Stimulated activated CD8-positive, alpha-beta memory T cell treated with anti-CD3 and anti-CD28 coated beads, Interleukin-4, amount 100 ng/mL, for 48 hours (primary cell): ENCODE results near the gene SF3B2.

Experiments
- DNase-seq: peaks from one replicate; pipeline ENCODE4 v3.0.0-alpha.2; 2020

SF3B2 gene

DNA sequence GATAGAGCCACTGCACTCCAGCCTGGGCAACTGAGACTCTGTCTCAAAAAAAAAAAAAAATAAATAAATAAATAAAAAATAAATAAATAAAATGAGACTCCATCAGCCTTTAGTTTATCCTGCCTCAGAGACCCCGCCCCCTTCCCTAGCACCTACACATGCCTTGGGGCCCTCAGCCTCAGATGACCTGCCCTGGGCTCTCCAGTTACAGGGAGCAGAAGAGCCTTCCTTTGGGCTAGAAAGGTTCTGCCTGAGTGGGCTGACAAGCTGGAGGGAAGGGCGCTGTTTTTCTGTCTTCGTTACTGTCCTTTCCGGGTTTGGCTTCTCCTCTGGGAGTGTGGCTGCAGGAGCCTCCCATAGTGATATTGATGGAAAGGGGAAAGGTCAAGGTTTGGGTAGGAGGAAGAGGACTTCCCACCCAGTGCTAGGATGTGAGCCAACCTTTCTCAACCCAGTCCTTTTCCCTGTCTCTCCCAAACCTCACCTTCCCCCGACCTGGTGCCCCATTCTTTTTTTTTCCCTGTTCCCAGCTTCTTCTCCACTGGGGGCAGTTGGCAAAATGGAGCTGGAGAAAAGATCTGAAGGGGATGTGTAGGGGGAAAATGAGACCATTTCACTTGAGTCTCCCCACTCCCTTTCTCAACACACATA lies 1.5 kb upstream of the SF3B2 start:
- DNase-seq = no peak

DNA sequence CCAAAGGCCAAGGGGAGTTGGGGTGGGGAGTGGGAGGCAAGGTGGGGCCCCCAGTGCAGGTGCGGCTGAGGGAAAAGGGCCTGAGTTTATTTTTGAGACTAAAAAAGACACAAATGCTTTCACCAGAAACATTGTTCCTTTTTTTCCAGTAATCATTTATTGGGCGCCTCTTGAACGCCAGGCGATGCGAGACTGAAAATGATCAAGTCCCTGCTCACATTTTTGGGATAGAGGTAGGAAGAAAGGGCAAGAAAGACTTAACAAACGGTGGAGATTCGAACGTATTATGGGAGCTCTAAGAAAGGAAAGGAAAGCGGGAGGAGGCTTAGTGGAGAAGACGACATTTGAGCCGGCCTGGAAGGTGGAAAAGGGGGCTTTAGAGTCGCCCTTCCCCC lies 796 bp upstream of the SF3B2 start:
- no peak for DNase-seq

- DNase-seq = no peak
Measured at GRCh38 chr11:66052664-66052982, 459 bp downstream of the SF3B2 start.

DNA sequence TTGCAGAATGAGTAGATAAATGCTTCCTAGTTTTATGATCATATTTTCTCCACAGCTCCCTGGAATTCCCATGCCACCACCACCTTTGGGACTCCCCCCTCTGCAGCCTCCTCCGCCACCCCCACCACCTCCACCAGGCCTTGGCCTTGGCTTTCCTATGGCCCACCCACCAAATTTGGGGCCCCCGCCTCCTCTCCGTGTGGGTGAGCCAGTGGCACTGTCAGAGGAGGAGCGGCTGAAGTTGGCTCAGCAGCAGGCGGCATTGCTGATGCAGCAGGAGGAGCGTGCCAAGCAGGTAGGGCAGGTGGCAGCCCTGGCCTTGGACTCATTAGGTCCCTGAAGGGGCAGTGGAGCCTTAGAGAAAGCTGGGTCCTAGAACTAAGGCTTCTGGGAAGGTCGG lies 2.9 kb downstream of the SF3B2 start:
- no peak for DNase-seq

DNA sequence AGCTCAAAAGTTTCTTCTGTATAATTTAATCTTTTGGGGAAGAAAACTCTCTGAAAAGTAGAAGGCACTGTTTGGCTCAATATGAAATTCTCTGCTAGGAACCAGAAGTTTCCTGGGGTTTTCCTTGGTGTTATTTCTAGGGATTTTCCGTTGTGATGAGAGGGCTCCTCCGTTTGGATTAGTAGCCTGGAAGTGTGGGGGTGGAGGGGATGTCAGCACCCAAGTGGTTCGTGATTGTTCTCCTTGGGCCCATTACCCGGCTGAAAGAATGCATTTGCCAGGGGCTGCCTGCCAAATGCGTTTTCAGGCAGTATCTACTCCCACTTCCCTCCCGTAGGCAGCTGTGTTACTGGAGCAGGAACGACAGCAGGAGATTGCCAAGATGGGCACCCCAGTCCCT lies 4.3 kb downstream of the SF3B2 start:
- no peak for DNase-seq

DNA sequence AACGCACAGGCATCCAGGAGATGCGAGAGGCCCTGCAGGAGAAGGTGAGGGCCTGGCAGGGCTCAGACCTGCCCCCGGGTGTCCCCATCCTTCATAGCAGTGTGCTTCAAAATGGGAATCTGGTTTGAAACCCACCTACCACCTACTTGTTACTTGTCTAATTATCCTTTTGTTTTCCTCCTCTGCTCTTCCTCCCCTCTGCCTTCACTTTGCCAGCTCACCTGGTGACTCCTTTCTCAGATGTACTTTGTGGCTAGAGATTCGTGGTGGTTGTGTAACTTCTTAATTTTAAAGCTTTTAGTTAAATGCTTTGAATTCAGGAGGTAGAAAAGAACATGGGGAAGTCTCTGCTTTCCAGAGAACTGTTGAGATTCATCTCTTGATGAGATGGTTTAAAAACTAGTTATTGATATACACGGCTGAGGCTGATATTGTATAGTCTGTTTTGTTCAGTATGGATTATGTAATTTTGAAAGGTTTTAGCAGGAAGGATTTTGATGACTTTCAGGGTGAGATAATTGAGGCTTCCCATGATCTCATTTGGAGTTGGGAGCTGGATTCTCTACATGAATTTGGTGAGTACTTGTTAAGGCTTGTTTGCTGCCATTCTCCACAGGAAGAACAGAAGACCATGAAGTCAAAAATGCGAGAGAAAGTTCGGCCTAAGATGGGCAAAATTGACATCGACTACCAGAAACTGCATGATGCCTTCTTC lies 8.0 kb downstream of the SF3B2 start:
- DNase-seq = no peak

DNA sequence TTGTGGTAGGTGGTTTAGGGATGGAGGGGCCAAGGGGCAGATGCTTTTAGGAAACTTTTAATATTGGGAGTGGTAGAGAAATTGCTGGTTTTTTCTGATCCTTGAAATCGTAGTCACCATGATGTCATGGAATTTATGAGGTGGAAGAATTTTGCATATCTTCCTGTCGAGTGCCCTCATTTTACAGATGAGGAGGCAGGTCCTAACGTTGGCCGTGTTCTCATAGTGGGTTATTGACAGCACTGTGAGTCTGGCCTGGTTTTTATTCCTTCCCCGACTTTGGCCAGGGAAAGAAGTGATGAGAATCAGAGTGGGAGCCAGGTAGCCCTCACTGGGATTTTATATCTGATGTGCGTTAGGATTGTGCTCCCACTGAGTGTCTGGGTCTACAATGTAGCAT lies 9.1 kb downstream of the SF3B2 start:
- DNase-seq = no peak

DNA sequence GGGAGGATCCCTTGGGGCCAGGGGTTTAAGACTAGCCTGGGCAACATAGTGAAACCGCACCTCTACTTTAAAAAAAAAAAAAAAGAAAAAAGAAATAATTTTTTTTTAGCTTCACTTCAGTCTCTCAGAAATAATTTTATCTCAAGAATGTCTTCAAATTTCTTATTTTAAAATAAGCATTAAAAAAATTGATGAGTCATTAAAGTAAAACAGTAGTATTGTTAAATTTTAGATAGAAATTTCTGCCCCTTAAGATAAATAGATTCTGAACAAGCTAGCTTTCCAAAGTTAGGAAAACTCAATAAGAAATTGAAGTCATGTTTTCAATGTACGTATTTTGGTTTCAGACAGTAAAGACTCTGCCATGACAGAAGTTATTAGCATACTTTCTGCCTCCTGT lies 10.2 kb downstream of the SF3B2 start:
- DNase-seq = no peak

- DNase-seq = peak; percentile 18
Measured at GRCh38 chr11:66063900-66064299, 11.7 kb downstream of the SF3B2 start.

DNA sequence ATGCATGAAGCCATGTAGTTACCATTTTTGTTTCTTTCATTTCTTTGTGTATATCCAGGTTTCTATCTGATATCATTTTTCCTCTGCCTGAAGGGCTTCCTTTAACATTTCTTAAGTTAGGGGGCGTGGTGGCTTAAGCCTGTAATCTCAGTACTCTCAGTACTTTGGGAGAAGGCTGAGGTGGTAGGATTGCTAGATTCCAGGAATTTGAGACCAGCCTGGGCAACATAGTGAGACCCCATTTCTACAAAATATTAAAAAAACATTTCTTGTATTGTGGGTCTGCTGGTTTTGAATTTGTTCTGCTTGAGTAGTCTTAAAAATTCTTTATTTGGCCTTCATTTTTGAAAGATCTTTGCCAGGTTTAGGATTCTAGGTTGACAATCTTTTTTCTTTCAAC lies 12.4 kb downstream of the SF3B2 start:
- DNase-seq = no peak

DNA sequence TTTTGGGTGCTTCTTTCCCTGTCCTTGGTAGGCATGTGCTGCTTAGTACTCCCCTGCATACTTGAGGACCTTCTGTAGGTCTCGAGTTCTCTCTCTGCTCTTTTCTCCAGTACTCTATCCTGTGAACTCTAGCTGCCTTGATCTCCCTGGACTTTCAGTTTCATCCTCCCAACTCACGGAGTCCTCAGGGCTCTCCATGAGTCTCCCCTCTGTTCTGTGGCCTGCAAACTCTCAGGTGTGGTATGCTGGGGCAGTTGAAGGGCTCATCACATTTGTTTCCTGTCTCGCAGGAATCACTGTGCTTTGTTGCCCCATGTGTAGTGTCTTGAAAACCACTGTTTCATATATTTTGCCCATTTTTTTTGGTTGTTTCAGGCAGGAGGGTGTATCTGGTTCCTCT lies 14.6 kb downstream of the SF3B2 start:
- DNase-seq = peak; percentile 21

DNA sequence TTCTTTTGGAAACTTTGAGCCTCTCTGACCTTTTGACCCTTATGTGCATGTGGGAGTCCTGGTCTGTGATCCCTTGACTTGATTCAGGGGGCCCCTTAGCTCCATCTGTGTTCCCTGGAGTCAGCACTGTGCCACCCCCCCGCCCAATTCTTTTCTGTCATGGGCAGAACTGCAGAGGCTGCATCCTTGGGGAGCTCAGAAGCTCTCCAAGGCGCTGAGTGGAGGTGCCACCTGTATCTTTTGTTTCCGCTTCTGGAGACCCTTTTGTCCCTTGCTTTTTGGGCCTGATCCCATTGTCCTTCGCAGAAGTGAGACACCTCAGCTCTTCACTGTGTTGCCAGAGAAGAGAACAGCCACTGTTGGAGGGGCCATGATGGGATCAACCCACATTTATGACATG lies 15.5 kb downstream of the SF3B2 start:
- no peak for DNase-seq

GRCh38 chr11:66068154-66068821 lies 16.1 kb downstream of the SF3B2 start:
- DNase-seq = peak; percentile 86

DNA sequence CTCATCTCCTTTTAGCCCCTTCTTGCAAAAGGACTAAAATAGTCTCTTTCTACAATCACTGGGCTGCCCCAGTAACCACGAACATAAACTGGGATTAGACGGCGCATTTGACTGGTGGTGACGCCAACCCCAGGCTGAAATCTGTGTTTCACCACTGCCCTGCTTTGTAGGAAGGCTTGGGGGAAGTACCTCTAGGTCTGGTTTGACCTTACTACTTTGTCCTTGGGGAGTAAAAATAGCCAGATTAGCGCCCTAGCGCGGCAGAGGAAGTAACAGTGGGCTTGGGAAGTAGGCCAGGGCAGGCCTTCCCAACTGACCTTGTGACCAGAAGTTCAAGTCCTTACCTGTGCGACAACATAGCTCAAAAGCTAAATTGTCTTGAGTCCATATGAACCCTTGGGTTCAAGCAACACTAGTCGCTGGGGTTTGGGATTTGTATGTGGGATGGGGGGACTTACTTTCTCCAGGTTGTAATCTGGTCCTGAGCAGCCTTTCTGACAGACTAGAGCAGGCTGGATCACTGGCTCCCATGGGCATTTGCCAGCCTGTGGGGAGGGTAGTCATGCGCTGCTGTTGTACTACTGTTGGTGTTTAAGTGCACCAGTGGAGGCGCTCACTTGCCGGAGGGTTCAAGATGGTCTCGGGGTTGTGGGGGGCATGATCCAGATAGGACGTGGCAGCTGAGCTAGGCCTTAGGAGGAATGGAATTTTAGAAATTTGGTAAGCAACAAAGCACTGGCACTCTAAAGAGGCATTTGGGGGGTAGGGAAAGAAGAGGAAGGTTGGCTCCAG lies 17.0 kb downstream of the SF3B2 start:
- peak; percentile 66 for DNase-seq

- peak; percentile 88 for DNase-seq
Measured at GRCh38 chr11:66069715-66070603, 17.8 kb downstream of the SF3B2 start, which contains the start of gene PACS1. Gene PACS1, plus strand, starts transcription at chr11:66070272. Its CDS starts 215 bp downstream, at chr11:66070487.

- DNase-seq = peak; percentile 53
Measured at GRCh38 chr11:66070604-66071380, 18.6 kb downstream of the SF3B2 start.

GRCh38 chr11:66071381-66071801 lies 19.2 kb downstream of the SF3B2 start:
- no peak for DNase-seq

DNA sequence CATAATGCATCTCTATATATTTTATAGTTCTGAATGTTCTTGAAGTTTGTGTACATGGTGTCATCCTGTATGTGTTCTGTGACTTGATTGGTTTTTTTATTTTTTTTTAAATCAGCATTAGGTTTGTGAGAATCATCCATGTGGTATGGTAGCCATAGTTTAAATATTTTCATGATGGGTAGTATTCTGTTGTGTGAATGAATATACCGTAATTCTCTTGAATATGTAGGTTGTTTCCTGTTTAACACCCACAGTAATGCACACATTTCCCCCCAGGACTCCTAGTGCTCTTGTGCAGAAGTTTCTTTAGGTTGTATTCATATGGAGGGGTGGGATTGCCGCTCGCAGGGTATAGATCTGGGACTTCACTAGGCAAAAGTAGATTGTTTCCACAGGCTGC lies 19.9 kb downstream of the SF3B2 start:
- no peak for DNase-seq

DNA sequence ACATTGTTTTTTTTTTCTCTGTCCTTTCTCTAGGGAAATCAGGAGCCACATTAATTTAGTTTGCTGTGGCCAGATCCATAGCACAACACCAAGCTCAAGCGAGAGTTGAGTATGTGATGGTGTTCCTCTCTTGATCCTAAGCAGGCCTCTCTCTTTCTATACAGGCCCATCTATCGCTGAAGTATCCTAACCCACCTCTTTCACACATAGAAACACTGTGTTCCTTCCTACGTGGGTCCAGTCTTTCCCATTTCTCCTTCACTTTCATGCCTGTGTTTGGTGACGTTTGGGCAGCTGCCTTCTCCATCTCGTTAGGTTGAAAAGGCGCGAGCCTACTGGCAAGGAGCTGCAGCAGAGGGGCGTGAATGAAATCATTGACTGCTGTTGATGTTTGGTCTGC lies 20.4 kb downstream of the SF3B2 start:
- no peak for DNase-seq

GRCh38 chr11:66073669-66074068 lies 21.5 kb downstream of the SF3B2 start:
- DNase-seq = no peak

GRCh38 chr11:66075273-66075672 lies 23.1 kb downstream of the SF3B2 start:
- no peak for DNase-seq

- DNase-seq = no peak
Measured at GRCh38 chr11:66076561-66076960, 24.4 kb downstream of the SF3B2 start.
